GM18505 (cell line): ENCODE data around the gene IER5.
"Not testable (repeated sequence)": the region's sequence is repeated elsewhere in the genome, so short reads cannot be mapped to it uniquely, and the experiment has no call there.

Experiments used
- ATAC-seq: cut with Tn5 transposase; IDR thresholded peaks from one replicate; pipeline ENCODE4 v1.9.1; 2021; ENCODE audit not compliant: unreplicated experiment
- POLR2A ChIP-seq: IDR thresholded peaks from 4 replicates; pipeline ENCODE4 v1.6.1; 2011; ENCODE audit warnings: borderline replicate concordance; ENCODE audit not compliant: insufficient read depth, insufficient read length; ENCODE audit errors: extremely low read depth

IER5 gene

DNA sequence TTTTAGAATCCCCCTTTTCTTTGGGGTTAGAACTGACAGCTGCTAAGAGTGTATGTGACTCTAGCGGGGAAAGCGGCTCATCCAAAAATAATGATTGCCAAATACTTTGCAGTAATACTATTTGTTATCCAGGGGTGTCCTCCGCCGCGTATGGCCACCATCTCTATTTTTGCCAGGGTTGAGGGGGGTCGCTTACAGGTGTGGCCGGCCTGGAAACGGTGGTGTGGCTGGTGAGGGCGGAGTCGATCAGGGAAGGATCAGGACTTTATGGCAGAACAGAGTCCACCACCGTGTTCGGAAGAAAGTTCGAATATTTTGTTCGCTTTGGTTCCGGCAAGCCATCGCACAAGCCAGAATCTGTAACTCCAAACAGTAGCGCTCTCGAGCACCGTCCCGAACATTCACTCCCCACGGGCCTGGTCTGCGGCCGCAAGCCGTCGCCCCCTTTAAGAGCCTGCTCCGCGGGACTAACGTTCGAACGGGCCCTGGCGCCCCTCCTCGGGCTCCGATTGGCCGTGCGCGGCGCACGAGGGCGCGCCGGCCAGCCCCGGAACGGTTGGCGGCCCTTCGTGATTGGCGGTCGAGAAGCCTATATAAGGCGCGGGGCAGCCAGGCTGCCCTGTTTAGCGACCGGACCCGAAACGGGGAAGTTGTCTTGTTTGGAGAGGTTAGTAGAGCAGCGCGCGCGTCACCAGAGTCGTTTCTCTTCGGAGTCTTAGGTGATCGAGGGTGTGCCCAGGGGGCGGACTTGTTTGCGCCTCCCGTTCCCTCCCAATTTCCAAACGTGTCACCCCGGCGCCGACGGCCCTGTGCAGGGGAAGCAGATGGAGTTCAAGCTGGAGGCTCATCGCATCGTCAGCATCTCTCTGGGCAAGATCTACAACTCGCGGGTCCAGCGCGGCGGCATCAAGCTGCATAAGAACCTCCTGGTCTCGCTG lies at the start of gene IER5:
TSS of gene IER5 (plus strand) at position 622 of the 938 bp plus-strand sequence. CDS start at position 825, 203 bp downstream.
- peak; percentile 100 for TF ChIP-seq POLR2A
- peak; percentile 65 for ATAC-seq

DNA sequence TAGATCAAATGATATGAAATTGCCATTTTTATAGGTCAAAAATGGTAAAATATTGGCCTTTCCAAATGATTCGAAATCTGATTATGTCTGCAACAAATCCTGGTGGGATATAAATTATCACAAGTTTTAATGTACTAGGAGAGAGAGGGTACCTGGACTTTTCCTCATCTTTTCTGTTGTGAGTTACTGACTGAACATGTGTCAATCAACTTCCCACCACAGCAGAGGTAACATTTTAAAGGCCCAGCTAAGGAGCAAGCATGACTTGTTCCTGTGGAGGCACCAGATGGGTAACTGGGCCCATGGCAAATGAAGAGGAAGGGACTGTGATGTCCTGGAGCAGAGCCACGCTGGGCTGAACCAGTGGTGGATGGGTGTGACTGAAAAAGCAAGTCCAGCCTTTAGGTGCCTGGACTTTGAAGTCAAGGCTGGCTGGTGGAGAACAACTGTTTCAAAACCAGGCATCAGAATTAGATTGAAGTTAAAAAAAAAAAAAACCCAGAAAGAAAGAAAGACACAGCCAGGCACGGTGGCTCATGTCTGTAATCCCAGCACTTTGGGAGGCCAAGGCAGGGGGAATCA lies 48.1 kb upstream of the IER5 start:
- TF ChIP-seq POLR2A: no peak
- no peak for ATAC-seq

DNA sequence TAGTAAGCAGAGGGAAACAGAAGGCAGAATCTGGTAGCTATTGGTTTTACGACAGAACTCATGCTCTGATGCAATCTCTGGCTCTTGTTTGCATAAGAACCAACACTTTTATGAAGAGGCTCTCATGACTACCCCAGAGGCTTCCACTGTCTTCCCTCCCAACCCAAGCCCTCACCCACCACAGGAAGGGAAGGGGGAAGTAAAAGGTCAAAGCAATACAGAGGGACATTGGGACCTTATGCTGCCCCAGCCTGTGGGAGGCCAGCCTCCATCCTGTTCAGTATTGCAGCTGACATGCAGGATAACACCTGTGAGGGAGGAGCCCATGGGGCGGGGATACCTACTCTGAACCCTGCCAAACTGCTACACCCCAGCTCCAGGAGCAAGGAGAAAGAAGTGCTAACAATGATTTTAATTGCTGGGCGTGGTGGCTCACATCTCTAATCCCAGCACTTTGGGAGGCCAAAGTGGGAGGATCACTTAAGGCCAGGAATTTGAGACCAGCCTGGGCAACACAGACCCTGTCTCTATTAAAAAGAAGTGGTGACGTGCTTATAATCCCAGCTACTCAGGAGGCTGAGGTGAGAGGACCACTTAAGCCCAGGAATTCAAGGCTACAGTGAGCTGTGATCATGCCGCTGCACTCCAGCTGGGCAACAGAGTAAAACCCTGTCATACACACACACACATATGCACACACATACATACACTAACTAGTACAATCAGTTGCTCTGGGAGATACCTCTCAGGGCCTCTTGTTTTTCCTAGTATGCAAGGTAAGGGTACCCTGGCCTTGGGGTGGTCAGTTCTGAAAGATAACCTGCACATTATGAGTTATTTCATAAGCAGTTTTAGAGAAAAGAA lies 45.2 kb upstream of the IER5 start:
- no peak for ATAC-seq
- no peak for TF ChIP-seq POLR2A

DNA sequence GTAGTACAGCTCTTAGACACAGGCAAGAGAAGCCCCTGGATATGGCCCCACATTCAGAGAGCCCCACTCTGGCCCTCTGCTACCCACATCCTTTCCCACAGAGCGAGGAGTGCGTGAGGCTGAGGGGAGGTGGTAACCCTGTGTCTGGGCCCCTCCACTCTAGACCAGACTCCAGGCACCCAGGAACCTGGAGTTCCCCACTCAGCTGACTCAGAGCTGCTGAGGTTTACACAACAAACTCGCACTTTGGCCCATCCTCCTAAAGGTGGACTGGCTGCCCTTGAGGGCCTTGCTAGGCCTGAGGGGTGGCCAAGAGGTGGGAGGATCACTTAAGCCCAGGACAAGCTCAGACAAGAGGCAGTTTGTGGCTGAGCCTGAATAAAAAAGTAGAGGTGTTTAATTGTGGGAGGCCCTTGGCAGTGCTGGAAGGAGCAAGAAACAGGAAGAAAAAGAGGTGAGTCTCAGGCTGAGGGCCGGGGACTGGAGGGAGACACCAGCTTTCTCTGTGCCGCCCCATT lies 44.0 kb upstream of the IER5 start:
- ATAC-seq: no peak
- TF ChIP-seq POLR2A: no peak

DNA sequence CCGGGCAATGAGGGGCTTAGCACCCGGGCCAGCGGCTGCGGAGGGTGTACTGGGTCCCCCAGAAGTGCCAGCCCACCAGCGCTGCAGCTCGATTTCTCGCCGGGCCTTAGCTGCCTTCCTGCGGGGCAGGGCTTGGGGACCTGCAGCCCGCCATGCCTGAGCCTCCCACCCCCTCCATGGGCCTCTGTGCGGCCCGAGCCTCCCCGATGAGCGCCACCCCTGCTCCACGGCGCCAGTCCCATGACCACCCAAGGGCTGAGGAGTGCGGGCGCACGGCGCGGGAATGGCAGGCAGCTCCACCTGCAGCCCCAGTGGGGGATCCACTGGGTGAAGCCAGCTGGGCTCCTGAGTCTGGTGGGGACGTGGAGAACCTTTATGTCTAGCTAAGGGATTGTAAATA lies 42.6 kb upstream of the IER5 start:
- not testable (repeated sequence) for ATAC-seq

DNA sequence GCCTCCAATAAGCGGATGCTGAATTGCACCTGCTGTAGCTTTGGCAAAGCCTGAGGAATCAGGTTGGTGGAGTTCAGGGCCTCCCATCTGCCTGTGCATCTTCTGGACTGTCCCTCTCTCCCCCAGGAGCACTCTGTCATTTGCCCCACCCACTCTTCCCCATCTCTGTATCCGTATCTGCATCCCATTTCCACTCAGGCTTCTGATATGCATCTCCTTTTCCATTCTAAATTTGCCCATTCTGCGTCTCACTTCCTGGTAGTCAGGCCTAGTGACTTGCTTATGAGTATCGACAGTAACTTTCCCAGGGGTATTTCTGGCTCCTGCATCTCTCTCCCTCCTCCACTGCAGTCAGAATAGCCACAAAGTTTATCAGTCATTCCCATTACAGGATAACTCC lies 39.1 kb upstream of the IER5 start:
- no peak for TF ChIP-seq POLR2A
- ATAC-seq: no peak

DNA sequence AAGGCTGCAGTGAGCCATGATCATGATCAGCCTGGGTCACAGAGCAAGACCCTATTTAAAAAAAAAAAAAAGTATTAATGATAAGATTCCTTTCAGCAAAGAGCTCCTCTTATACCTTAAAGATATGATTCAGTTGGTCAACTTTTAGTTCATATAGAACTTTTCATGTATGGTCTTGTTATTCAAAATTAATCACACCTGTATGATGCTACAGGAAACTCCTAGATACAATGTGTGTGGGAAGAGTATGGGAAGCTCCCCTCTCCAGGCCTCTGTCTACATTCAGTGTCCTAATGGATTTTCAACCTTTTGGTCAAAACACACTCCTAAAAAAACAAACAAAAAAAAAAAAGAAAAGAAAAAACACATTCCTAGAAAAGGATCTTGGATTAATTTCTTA lies 37.6 kb upstream of the IER5 start:
- no peak for TF ChIP-seq POLR2A
- no peak for ATAC-seq

DNA sequence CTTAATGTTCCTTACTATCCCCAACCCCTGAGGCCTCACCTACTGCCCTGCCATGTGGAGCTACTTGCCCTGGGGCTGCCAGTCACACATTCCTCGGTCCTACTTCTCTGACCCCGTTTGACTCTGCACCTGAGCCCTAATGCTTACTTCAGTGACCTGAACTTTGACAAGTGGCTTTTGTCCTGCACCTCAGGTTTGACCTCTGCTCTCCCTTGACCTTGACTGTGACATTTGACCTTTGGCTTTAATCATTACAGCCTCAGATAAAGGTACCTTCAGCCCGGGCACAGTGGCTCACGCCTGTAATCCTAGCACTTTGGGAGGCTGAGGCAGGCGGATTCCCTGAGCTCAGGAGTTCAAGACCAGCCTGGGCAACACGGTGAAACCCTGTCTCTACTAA lies 31.9 kb upstream of the IER5 start:
- ATAC-seq: no peak

DNA sequence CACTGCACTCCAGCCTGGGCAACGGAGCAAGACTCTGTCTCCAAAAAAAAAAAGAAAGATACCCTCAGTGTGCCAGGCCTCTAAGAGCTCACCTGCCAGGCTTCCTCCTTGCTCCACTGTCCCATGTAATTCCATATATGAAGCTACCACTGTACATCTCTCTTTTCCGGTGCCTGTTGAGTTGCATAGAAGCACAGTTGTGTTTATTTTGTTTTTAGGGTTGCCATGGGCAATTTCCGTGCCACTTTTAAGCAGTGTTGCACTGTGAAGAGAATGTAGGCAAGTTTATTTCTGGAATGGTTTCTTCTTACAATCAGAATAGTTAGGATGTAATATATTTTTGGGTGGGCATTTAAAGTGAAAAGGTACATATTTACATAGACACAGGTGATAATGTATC lies 31.4 kb upstream of the IER5 start:
- ATAC-seq: no peak
- TF ChIP-seq POLR2A: no peak

More for the DNA sequence above, 31.9 kb upstream of the IER5 start:
- TF ChIP-seq POLR2A: no peak

DNA sequence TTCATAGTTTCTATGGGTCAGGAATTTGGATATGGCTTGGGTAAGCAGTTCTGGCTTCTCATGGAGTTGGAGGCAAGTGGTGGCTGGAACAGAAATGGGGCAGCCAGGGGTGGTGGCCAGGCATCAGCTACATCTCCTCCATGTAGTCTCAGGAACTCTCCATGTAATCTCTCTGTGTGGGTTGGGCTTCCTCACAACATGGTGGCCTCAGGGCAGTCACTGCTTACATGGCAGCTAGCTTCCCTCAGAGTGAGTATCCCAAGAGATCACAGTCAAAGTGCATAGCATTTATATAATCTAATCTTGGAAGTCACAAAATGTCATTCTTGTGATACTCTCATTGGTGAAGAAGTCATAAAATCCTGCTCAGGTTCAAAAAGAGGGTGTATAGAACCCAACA lies 29.1 kb upstream of the IER5 start:
- ATAC-seq: no peak
- no peak for TF ChIP-seq POLR2A

DNA sequence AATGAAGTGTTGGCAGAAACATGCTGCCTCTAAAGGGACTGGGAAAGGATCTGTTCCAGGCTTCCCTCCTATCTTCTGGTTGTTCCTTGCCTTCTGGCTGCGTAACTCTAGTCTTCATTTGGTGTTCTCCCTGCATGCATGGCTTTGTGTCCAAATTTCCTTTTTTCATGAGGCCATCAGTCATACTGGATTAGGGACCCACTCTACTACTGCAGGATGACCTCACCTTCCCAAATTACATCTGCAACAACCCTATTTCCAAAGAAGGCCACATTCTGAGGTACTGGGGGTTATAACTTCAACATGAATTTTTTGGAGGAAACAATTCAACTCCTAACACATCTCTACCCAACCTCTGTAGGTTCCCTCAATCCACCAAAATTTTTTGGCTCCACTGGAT lies 28.4 kb upstream of the IER5 start:
- no peak for TF ChIP-seq POLR2A
- ATAC-seq: no peak

DNA sequence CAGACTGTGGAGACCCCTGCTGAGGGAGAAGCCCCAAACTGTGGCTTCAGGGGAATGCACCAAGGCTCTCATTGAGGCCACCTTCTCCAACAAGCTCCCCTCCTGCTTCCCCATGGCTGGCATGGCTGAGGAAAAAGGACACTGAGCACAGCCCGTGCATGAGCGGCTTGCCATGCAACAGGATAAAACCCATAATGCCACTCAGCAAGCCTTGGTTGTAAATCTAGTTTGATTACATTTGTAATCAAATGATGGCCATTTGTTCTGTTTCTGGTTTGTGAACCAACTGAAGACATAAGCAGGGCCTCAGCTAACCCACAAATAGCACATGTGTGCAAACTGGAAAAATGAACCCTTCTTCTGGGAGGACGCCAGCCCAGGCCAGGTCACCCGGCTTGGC lies 27.6 kb upstream of the IER5 start:
- ATAC-seq: not testable (repeated sequence)

DNA sequence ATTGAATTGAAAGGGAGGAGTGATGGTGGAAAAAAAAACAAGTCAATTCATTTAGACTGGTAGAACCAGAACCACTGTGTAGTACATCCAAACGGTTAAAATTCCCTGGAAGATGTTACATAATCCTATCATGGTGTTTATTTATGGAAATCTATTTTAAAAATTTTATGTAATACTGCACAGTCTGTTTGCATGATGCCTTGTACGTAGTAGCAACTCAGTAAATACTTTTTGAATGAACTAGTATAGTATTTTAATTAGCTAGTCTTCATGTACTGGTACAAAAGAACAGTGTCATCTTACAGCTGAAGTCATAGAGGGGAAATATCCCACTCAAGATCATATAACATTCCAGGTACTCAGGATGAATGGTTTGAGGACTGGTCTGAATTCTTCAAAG lies 27.0 kb upstream of the IER5 start:
- TF ChIP-seq POLR2A: no peak
- ATAC-seq: no peak

DNA sequence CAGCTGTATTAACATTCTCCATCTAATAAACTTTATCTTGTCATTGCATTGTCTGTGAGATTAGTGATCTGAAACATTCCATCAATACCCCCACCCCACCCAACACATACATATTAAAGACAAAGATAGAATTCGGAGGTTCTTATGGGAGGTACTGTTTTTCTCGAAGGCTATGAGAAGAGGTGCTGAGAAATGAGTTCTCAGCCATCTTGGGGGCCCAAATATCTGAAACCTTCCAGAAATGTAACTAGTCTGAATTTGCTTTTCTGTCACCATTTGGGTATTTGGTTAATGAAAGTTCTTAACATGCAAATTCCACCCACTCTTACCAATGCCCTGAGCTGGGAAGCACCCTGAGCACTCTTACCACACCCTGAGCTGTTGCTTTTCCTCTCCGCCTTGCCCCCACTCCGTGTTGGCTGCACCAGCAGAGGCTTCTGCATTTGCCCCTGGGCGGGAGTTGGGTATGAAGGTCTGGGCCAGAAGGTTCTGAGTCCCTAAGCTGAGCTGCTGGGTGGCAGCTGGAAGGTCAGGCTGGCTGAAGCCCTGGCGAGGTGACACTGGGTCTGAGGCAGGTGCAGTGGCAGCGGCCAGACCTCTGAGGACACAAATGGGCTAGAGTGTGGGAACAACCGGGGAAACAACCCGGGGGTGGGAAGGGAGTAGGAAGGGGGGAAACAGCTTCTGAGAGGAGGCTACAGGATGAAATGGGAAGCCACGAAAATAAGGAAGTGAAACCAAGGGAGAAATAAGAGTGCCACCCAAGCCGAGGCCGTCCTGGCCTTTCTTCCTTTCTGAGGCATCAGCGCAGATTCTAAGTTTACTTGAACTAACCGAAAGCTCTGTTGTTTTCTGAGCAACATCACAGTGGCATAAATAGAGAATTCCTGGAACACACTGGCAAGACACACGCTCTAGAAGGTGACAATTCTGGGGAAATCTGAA lies 26.3 kb upstream of the IER5 start:
- peak; percentile 75 for ATAC-seq
- TF ChIP-seq POLR2A: peak; percentile 76
